DND-41 (cell line): ENCODE measurements around the gene GFOD2.

Source experiments
- EZH2 ChIP-seq: IDR thresholded peaks from 3 replicates; pipeline ENCODE4 v1.6.1; 2012; ENCODE audit warnings: borderline replicate concordance, low read depth, mild to moderate bottlenecking, moderate library complexity, low read length, inconsistent platforms; ENCODE audit not compliant: severe bottlenecking
- TF ChIP-seq, protein P1 (sequence below): IDR thresholded peaks from 2 replicates; pipeline ENCODE4 v1.5.1; 2012; ENCODE audit warnings: borderline replicate concordance, low read length, moderate library complexity, mild to moderate bottlenecking; ENCODE audit not compliant: poor library complexity, severe bottlenecking; ENCODE audit errors: extremely low read depth

DNA sequence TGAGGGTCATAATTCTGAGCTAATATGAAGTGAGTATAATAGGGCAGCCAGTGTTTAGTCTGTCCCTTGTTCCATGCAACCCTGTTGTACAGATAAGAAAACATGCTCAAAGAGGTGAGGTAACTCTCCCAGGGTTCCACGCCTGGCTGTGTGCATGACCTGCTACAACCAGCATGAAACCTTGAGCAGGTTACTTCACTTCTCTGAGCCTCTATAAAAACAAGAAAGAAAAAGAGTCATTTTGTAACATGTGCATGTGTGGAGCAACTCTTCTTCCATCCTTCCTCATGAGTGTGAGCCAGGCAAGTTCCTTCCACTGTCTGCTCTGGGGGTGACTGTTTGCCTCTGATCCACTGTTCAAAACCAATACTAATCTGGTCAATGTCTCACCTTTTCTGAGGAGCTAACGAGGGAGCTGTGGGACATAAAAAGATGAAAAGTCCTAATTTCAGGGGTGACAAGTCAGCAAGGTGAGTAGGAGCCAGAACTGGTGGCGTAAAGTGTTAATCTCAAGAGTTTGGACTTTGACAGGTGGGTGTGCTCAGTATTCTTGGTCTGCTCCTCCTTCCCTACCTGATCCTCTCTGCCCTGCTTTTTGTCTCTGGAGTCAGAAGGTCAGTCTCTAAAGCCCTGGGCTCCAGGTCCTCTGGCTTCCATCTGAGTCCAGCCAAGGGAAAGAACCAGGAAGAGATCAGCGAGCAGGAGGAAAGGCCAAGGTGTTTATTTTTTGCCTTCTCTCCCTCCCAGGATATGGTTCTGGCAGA, 21.5 kb downstream of the GFOD2 start:
- TF ChIP-seq, protein P1, sequence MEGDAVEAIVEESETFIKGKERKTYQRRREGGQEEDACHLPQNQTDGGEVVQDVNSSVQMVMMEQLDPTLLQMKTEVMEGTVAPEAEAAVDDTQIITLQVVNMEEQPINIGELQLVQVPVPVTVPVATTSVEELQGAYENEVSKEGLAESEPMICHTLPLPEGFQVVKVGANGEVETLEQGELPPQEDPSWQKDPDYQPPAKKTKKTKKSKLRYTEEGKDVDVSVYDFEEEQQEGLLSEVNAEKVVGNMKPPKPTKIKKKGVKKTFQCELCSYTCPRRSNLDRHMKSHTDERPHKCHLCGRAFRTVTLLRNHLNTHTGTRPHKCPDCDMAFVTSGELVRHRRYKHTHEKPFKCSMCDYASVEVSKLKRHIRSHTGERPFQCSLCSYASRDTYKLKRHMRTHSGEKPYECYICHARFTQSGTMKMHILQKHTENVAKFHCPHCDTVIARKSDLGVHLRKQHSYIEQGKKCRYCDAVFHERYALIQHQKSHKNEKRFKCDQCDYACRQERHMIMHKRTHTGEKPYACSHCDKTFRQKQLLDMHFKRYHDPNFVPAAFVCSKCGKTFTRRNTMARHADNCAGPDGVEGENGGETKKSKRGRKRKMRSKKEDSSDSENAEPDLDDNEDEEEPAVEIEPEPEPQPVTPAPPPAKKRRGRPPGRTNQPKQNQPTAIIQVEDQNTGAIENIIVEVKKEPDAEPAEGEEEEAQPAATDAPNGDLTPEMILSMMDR, result no peak
- no peak for TF ChIP-seq EZH2
